A549 (cell line): ENCODE measurements around the gene TSPYL4. TPM values are rescaled to one million over a fixed set of nuclear protein-coding genes. Genes with fewer than 3 reads are reported as not detected.
A peak's percentile ranks its signal among the peaks of the same experiment; 100 is the strongest.

Experiments used
- ATAC-seq, 2 experiments: fragments of 200-7000 bp in 1 of 2; fragments of >200 bp in 1 of 2; cut with Nextera tagmentation in 1 of 2; cut with Tn5 transposase in 1 of 2; 3 replicates each; pipeline versions ENCODE4 v1.8.0 to v1.9.1; 2018 to 2020; ENCODE audit warnings: mild to moderate bottlenecking in 1 of 2, moderate library complexity in 1 of 2
- CTCF ChIA-PET: fragments of 300-600 bp; sonication (Branson Sonifier 250); formaldehyde crosslinking; extraction: SDS; loops from one replicate; lab custom pipeline; 2021; ENCODE audit warnings: antibody characterized with exemption, inconsistent platforms; lab: Yijun Ruan, JAX
- POLR2A ChIA-PET: fragments of 350-600 bp; formaldehyde crosslinking; extraction: SDS; loops from one replicate; lab custom pipeline; 2021; ENCODE audit warnings: antibody characterized with exemption, inconsistent platforms; lab: Yijun Ruan, JAX
- DNase-seq, 2 experiments: peaks; one replicate each; pipeline versions ENCODE4 v3.0.0 to v3.0.0-alpha.2; 2011 to 2016; ENCODE audit warnings: low read depth in 1 of 2, low spot score in 1 of 2
- FAIRE-seq: peaks from 2 replicates; lab custom pipeline; 2011; peaks lifted over from hg19 to GRCh38; lab: Jason Lieb, UNC
- H3K27ac ChIP-seq, 2 experiments: fragments of >200 bp; sonication (Bioruptor Twin); formaldehyde crosslinking; 3 replicates each; pipeline ENCODE4 v1.5.1; 2016 to 2017
- H3K4me1 ChIP-seq: fragments of >200 bp; sonication (Bioruptor Twin); formaldehyde crosslinking; 3 replicates; pipeline ENCODE4 v1.6.1; 2016
- H3K4me2 ChIP-seq: fragments of >200 bp; sonication (Bioruptor Twin); formaldehyde crosslinking; 3 replicates; pipeline ENCODE4 v1.6.1; 2016
- H3K4me3 ChIP-seq: fragments of >200 bp; sonication (Bioruptor Twin); formaldehyde crosslinking; 3 replicates; pipeline ENCODE4 v1.5.1; 2016
- H3K9me3 ChIP-seq: fragments of >200 bp; sonication (Bioruptor Twin); formaldehyde crosslinking; 3 replicates; pipeline ENCODE4 v1.6.1; 2016
- BHLHE40 ChIP-seq: IDR thresholded peaks from 2 replicates; pipeline ENCODE4 v1.6.1; 2012; ENCODE audit warnings: low read depth, low read length, inconsistent platforms
- CBX8 ChIP-seq: fragments of 200-600 bp; sonication (generic); IDR thresholded peaks from 2 replicates; pipeline ENCODE4 v1.6.1; 2016
- CTCF ChIP-seq: fragments of >200 bp; sonication (Bioruptor Twin); formaldehyde crosslinking; IDR thresholded peaks from 3 replicates; pipeline ENCODE4 v1.5.1; 2016
- EHF ChIP-seq: fragments of 250-450 bp; sonication (Bioruptor Pico); IDR thresholded peaks from 2 replicates; pipeline ENCODE4 v1.5.0; 2020; ENCODE audit warnings: mild to moderate bottlenecking
- EHMT2 ChIP-seq: fragments of 200-600 bp; sonication (generic); IDR thresholded peaks from 2 replicates; pipeline ENCODE4 v1.6.1; 2016; ENCODE audit warnings: antibody characterized with exemption, low read depth, mild to moderate bottlenecking, moderate library complexity
- ELK1 ChIP-seq: fragments of 150-350 bp; IDR thresholded peaks from 2 replicates; pipeline ENCODE4 v1.6.1; 2014; ENCODE audit warnings: low read depth, mild to moderate bottlenecking, low read length
- FOSB ChIP-seq: fragments of 250-450 bp; sonication (Bioruptor Pico); IDR thresholded peaks from 2 replicates; pipeline ENCODE4 v1.5.0; 2020; ENCODE audit warnings: mild to moderate bottlenecking, moderate library complexity
- FOXS1 ChIP-seq: fragments of 250-450 bp; sonication (Bioruptor Pico); IDR thresholded peaks from 2 replicates; pipeline ENCODE4 v1.5.0; 2020; ENCODE audit warnings: mild to moderate bottlenecking, moderate library complexity
- HDAC2 ChIP-seq: fragments of 200-600 bp; sonication (generic); IDR thresholded peaks from 2 replicates; pipeline ENCODE4 v1.6.1; 2016
- HEYL ChIP-seq: fragments of 250-450 bp; sonication (Bioruptor Pico); IDR thresholded peaks from 2 replicates; pipeline ENCODE4 v1.8.0; 2021; ENCODE audit warnings: mild to moderate bottlenecking, moderate library complexity
- HOXB13 ChIP-seq: fragments of 250-450 bp; sonication (Bioruptor Pico); IDR thresholded peaks from 2 replicates; pipeline ENCODE4 v1.5.0; 2020; ENCODE audit warnings: low read depth, mild to moderate bottlenecking, moderate library complexity
- HOXB5 ChIP-seq: fragments of 250-450 bp; sonication (Bioruptor Pico); IDR thresholded peaks from 2 replicates; pipeline ENCODE4 v1.5.0; 2020; ENCODE audit warnings: mild to moderate bottlenecking, moderate library complexity
- JUN ChIP-seq, 2 experiments: fragments of >200 bp; sonication (Bioruptor Twin); formaldehyde crosslinking; IDR thresholded peaks; 2 replicates in 1 of 2; 3 replicates in 1 of 2; pipeline ENCODE4 v1.6.1; 2016 to 2017
- KDM5A ChIP-seq: fragments of 200-600 bp; sonication (generic); IDR thresholded peaks from 2 replicates; pipeline ENCODE4 v1.6.1; 2016; ENCODE audit warnings: antibody characterized with exemption, mild to moderate bottlenecking
- MAFK ChIP-seq: fragments of 450-650 bp; IDR thresholded peaks from 2 replicates; pipeline ENCODE4 v1.6.1; 2014; ENCODE audit not compliant: partially characterized antibody
- NFE2L2 ChIP-seq: fragments of 150-350 bp; conservative IDR thresholded peaks from 2 replicates; pipeline ENCODE4 v1.6.1; 2014; ENCODE audit warnings: low read length
- NPAS2 ChIP-seq: fragments of 250-450 bp; sonication (Bioruptor Pico); IDR thresholded peaks from 2 replicates; pipeline ENCODE4 v1.8.0; 2022; ENCODE audit warnings: mild to moderate bottlenecking, moderate library complexity, borderline replicate concordance
- POLR2A ChIP-seq: IDR thresholded peaks from 2 replicates; pipeline ENCODE4 v1.6.1; 2012; ENCODE audit warnings: mild to moderate bottlenecking, low read length
- RAD21 ChIP-seq, 2 experiments: fragments of >200 bp in 1 of 2; sonication (Bioruptor Twin) in 1 of 2; formaldehyde crosslinking in 1 of 2; IDR thresholded peaks in 1 of 2; conservative IDR thresholded peaks in 1 of 2; 2 replicates in 1 of 2; 3 replicates in 1 of 2; pipeline ENCODE4 v1.6.1; 2012 to 2018; ENCODE audit warnings: inconsistent platforms in 1 of 2
- RARB ChIP-seq: fragments of 250-450 bp; sonication (Bioruptor Pico); IDR thresholded peaks from 2 replicates; pipeline ENCODE4 v1.8.0; 2021; ENCODE audit warnings: mild to moderate bottlenecking, moderate library complexity
- RCOR1 ChIP-seq: fragments of 150-350 bp; IDR thresholded peaks from 2 replicates; pipeline ENCODE4 v1.6.1; 2014; ENCODE audit warnings: antibody characterized with exemption, low read length, low read depth
- ZC3H11A ChIP-seq: fragments of 450-650 bp; IDR thresholded peaks from 2 replicates; pipeline ENCODE4 v1.6.1; 2014; ENCODE audit warnings: antibody characterized with exemption, mild to moderate bottlenecking
- ZFP36 ChIP-seq: fragments of 450-650 bp; IDR thresholded peaks from 2 replicates; pipeline ENCODE4 v1.6.1; 2014; ENCODE audit warnings: borderline replicate concordance; ENCODE audit not compliant: partially characterized antibody
- ZNF302 ChIP-seq: fragments of 250-450 bp; sonication (Bioruptor Pico); IDR thresholded peaks from 2 replicates; pipeline ENCODE4 v1.9.0; 2021; ENCODE audit warnings: inconsistent platforms, mild to moderate bottlenecking, moderate library complexity
- WGBS: methylation state at CpG from one replicate; pipeline ENCODE4 v1.1.6; 2017; ENCODE audit errors: missing lambda C conversion rate; 5-methylcytosine and 5-hydroxymethylcytosine counted together
- polyA plus RNA-seq, 4 experiments: library from polyadenylated mRNA; depleted of rRNA in 3 of 4; stranded (reverse); fragments of >200 nt; fragmentation: RNase III in 1 of 4; extraction: RNeasy Plus Mini Kit Qiagen cat#74134 plus additional on column Dnase treatment in 1 of 4; gene quantifications; 2 replicates in 3 of 4; 3 replicates in 1 of 4; pipeline ENCODE4 v1.2.3, GENCODE V29; 2011 to 2017
- TF ChIP-seq, protein P1 (sequence below): fragments of 250-450 bp; sonication (Bioruptor Pico); IDR thresholded peaks from 2 replicates; pipeline ENCODE4 v1.5.0; 2021; ENCODE audit warnings: mild to moderate bottlenecking, moderate library complexity, borderline replicate concordance
- TF ChIP-seq, protein P2 (sequence below): fragments of 250-450 bp; sonication (Bioruptor Pico); IDR thresholded peaks from 2 replicates; pipeline ENCODE4 v1.5.0; 2020; ENCODE audit warnings: low read depth, mild to moderate bottlenecking, moderate library complexity
- TF ChIP-seq, protein P3 (sequence below): fragments of 450-650 bp; IDR thresholded peaks from 2 replicates; pipeline ENCODE4 v1.6.1; 2014; ENCODE audit warnings: antibody characterized with exemption

TSPYL4 gene
- polyA plus RNA-seq, 2 of the 4 experiments (the other 2 are of a cell fraction): 3.9 to 5.6 TPM

GRCh38 chr6:116266803-116267202, 12.9 kb upstream of the TSPYL4 start:
- Histone ChIP-seq H3K4me1 (peaks cover 8% of the 10 kb centered on the region; the same call in 1 of the 3 replicates), H3K9me3 (no peaks in the 10 kb centered on the region), H3K27ac (no peak overlapping the region), H3K4me3 (no peak overlapping the region), H3K4me2 (no peak overlapping the region)
- CTCF ChIA-PET: interaction anchor here (0.7 to 8.5 kb wide), 6 partner anchors 9 to 305 kb away, joined by 3 to 80 read pairs (median 6); partner anchors contain the start of gene RWDD1
- no peak for TF ChIP-seq HDAC2
- TF ChIP-seq CBX8: no peak
- TF ChIP-seq RCOR1: no peak
- TF ChIP-seq HOXB5 (CRISPR knock-in tag): no peak
- TF ChIP-seq CTCF: no peak
- no peak for TF ChIP-seq ELK1
- TF ChIP-seq RAD21 (conservative IDR thresholded peaks at IDR 0.05 in 1 of 2, IDR thresholded peaks at IDR 0.05 in 1 of 2): no peak
- TF ChIP-seq HEYL (CRISPR knock-in tag): no peak
- TF ChIP-seq HOXB13 (CRISPR knock-in tag): no peak
- TF ChIP-seq EHF (CRISPR knock-in tag): no peak
- TF ChIP-seq NFE2L2: no peak
- no peak for TF ChIP-seq ZC3H11A
- no peak for TF ChIP-seq RARB
- no peak for TF ChIP-seq BHLHE40
- POLR2A ChIA-PET: no interaction called here
- no peak for ATAC-seq
- no peak for FAIRE-seq
- no peak for DNase-seq

DNA sequence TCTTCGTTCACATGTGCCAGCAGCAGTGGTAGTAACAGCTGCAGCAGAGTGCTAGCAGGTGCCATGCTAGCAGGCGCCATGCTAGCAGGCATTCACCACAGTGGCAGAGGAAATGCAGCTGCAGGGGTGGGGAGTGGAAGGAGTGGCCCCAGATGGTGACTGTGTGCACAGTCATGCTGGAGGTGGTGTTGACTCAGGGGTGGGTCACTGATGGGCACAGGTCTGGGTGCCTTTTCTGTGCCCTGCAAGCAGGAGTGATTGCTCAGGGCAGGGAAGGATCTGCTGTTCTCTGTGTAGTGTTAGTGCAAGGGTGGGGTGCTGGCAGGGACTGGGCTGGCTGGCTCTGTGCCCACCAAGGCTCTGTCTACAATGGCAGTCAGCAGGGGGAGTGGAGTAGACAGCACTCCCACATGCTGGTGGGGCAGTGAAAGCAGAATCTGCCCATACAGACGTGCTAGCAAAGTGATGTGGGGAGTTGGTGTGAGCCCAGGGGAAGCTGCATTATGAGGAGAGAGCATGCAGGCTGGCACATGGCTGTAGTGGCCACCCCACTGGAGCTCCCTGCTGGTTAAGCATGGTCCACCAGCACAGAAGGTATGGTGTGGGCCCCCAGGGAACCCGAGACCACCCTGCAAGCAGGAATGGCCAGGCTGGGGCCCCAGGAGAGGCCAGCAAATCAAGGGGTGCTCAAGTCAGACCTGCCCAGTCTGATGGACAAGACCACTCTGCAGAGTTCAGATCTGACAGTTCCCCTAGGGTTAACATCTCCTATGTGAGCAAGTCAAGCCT, 11.4 kb upstream of the TSPYL4 start:
- H3K4me1 ChIP-seq: peaks cover 8% of the 10 kb centered on the region; the same call in 1 of the 3 replicates
- H3K4me2 ChIP-seq: no peak overlapping the region; the same call in 2 of the 3 replicates
- POLR2A ChIA-PET: no interaction called here
- WGBS: 83% methylated on average over 3 of the region's 4 CpGs
- no peak overlapping the region for H3K4me3 ChIP-seq
- no peak for TF ChIP-seq RARB
- TF ChIP-seq, protein P1, sequence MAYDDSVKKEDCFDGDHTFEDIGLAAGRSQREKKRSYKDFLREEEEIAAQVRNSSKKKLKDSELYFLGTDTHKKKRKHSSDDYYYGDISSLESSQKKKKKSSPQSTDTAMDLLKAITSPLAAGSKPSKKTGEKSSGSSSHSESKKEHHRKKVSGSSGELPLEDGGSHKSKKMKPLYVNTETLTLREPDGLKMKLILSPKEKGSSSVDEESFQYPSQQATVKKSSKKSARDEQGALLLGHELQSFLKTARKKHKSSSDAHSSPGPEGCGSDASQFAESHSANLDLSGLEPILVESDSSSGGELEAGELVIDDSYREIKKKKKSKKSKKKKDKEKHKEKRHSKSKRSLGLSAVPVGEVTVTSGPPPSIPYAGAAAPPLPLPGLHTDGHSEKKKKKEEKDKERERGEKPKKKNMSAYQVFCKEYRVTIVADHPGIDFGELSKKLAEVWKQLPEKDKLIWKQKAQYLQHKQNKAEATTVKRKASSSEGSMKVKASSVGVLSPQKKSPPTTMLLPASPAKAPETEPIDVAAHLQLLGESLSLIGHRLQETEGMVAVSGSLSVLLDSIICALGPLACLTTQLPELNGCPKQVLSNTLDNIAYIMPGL (CRISPR knock-in tag): no peak
- TF ChIP-seq JUN (IDR thresholded peaks at IDR 0.05): no peak
- no peak for TF ChIP-seq EHMT2
- no peak for TF ChIP-seq FOSB
- no peak for TF ChIP-seq MAFK
- TF ChIP-seq, protein P2, sequence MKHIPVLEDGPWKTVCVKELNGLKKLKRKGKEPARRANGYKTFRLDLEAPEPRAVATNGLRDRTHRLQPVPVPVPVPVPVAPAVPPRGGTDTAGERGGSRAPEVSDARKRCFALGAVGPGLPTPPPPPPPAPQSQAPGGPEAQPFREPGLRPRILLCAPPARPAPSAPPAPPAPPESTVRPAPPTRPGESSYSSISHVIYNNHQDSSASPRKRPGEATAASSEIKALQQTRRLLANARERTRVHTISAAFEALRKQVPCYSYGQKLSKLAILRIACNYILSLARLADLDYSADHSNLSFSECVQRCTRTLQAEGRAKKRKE (CRISPR knock-in tag): no peak
- TF ChIP-seq KDM5A: no peak
- no peak for TF ChIP-seq NPAS2
- no peak for TF ChIP-seq HOXB5 (CRISPR knock-in tag)
- no peak for TF ChIP-seq FOXS1 (CRISPR knock-in tag)
- TF ChIP-seq ZNF302: no peak
- no peak for TF ChIP-seq POLR2A
- TF ChIP-seq, protein P3, sequence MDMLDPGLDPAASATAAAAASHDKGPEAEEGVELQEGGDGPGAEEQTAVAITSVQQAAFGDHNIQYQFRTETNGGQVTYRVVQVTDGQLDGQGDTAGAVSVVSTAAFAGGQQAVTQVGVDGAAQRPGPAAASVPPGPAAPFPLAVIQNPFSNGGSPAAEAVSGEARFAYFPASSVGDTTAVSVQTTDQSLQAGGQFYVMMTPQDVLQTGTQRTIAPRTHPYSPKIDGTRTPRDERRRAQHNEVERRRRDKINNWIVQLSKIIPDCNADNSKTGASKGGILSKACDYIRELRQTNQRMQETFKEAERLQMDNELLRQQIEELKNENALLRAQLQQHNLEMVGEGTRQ: no peak
- TF ChIP-seq ZFP36: no peak
- TF ChIP-seq, all 56 proteins: peak for 0
- ATAC-seq: peak; percentile 56 to 57; a peak in 4 of 6 replicates
- Histone ChIP-seq H3K27ac (0 out of 6 replicates have a peak overlapping the region, but pooled peaks of 1 of the 2 experiments have one; percentile 21), H3K9me3 (no peaks in the 10 kb centered on the region)
- no peak for FAIRE-seq
- CTCF ChIA-PET: no interaction called here
- no peak for DNase-seq
